Panc1 (cell line): ENCODE results near the gene FAM228B. TPM values are rescaled to one million over a fixed set of nuclear protein-coding genes. Genes with fewer than 3 reads are reported as not detected.

Experiments used
- ATAC-seq: fragments of 200-7000 bp; cut with Tn5 transposase; 2 replicates; pipeline ENCODE4 v1.9.1; 2020; ENCODE audit warnings: mild to moderate bottlenecking, moderate library complexity
- BruUV-seq: library from RNA; stranded (reverse); fragments of 400-500 nt; replicated peaks from 2 replicates; lab custom pipeline; 2021; lab: Mats Ljungman, UMichigan
- CTCF ChIA-PET: fragments of 300-600 bp; sonication (Branson Sonifier 250); formaldehyde crosslinking; loops from one replicate; lab custom pipeline; 2022; ENCODE audit warnings: antibody characterized with exemption; lab: Charles Lee
- POLR2A ChIA-PET: fragments of 300-600 bp; sonication (Branson Sonifier 250); formaldehyde crosslinking; loops from one replicate; lab custom pipeline; 2022; ENCODE audit warnings: antibody characterized with exemption; lab: Charles Lee
- DNase-seq: peaks from one replicate; pipeline ENCODE4 v3.0.0-alpha.2; 2010; ENCODE audit warnings: low read depth, low spot score
- H3K27ac ChIP-seq: 2 replicates; pipeline ENCODE4 v1.5.1; 2011; ENCODE audit warnings: mild to moderate bottlenecking, low read length, inconsistent platforms
- H3K27me3 ChIP-seq: fragments of 200-500 bp; sonication (Bioruptor generic); 2 replicates; pipeline ENCODE4 v1.6.0; 2014; ENCODE audit warnings: low read length, inconsistent platforms; ENCODE audit not compliant: control insufficient read depth, insufficient read depth
- H3K36me3 ChIP-seq: fragments of 200-500 bp; sonication (Bioruptor generic); 2 replicates; pipeline ENCODE4 v1.5.1; 2014; ENCODE audit warnings: inconsistent platforms, mild to moderate bottlenecking, low read length, moderate library complexity; ENCODE audit not compliant: control insufficient read depth, insufficient read depth
- H3K4me1 ChIP-seq: 2 replicates; pipeline ENCODE4 v1.5.1; 2011; ENCODE audit warnings: inconsistent platforms, mild to moderate bottlenecking, low read length, moderate library complexity; ENCODE audit not compliant: control insufficient read depth, insufficient read depth
- H3K4me3 ChIP-seq, 2 experiments: 2 replicates each; pipeline ENCODE4 v1.5.1; 2011 to 2012; ENCODE audit warnings: low read depth in 2 of 2, low read length in 2 of 2, mild to moderate bottlenecking in 2 of 2, inconsistent platforms in 1 of 2, moderate library complexity in 1 of 2
- H3K9me3 ChIP-seq: fragments of 200-500 bp; sonication (Bioruptor generic); 2 replicates; pipeline ENCODE4 v1.5.1; 2014; ENCODE audit warnings: low read depth, mild to moderate bottlenecking, inconsistent platforms, low read length, moderate library complexity; ENCODE audit not compliant: control insufficient read depth, insufficient read depth
- CTCF ChIP-seq: fragments of 450-650 bp; IDR thresholded peaks from 2 replicates; pipeline ENCODE4 v1.5.1; 2017; ENCODE audit warnings: mild to moderate bottlenecking
- POLR2AphosphoS5 ChIP-seq: IDR thresholded peaks from 2 replicates; pipeline ENCODE4 v1.6.1; 2012; ENCODE audit warnings: mild to moderate bottlenecking, low read depth, low read length, moderate library complexity
- REST ChIP-seq, 2 experiments: IDR thresholded peaks; 2 replicates each; pipeline ENCODE4 v1.6.1; 2011 to 2012; ENCODE audit warnings: low read depth in 2 of 2, control low read depth in 1 of 2, low read length in 1 of 2, mild to moderate bottlenecking in 1 of 2, moderate library complexity in 1 of 2; ENCODE audit not compliant: insufficient read depth in 1 of 2
- SIN3A ChIP-seq: IDR thresholded peaks from 2 replicates; pipeline ENCODE4 v1.6.1; 2012; ENCODE audit warnings: low read depth, mild to moderate bottlenecking, low read length, moderate library complexity, borderline replicate concordance; ENCODE audit not compliant: insufficient read depth
- TCF7L2 ChIP-seq: IDR thresholded peaks from 2 replicates; pipeline ENCODE4 v1.6.1; 2011; ENCODE audit warnings: mild to moderate bottlenecking, low read depth, low read length, inconsistent platforms
- in situ Hi-C: cut with HindIII; loops from 2 replicates; pipeline ENCODE4 v1.10.0; 2016; ENCODE audit warnings: low sequenced_read_pairs, low pct_unique_long_range_greater_than_20kb
- intact Hi-C: fragments of 100-400 bp; cut with micrococcal nuclease; formaldehyde crosslinking; loops from one replicate; pipeline ENCODE4 v1.10.0; 2022; ENCODE audit not compliant: unreplicated experiment
- total RNA-seq: library from RNA; stranded (reverse); gene quantifications from one replicate; pipeline ENCODE4 v1.2.1, GENCODE V29; 2021; ENCODE audit not compliant: unreplicated experiment

The FAM228B gene
- total RNA-seq, 1 experiment from 2014 or later: 23.0 TPM

- CTCF ChIA-PET: no interaction called here
- no peak for TF ChIP-seq TCF7L2
- no peak for TF ChIP-seq POLR2AphosphoS5
- TF ChIP-seq SIN3A: no peak
- no peak for TF ChIP-seq CTCF
- TF ChIP-seq REST (IDR thresholded peaks at IDR 0.05; ENCODE audit: insufficient read depth in 1 of 2, low read depth in 2 of 2, low read length in 1 of 2): no peak
- no peaks in the 10 kb centered on the region for H3K9me3 ChIP-seq
- BruUV-seq: TSS peak; percentile 58
- no peaks in the 10 kb centered on the region for H3K27me3 ChIP-seq
- no peaks in the 10 kb centered on the region for H3K4me1 ChIP-seq
- ATAC-seq (no peak), DNase-seq (no peak)
- intact Hi-C loops (no loop called here), in situ Hi-C loops (no loop called here)
- POLR2A ChIA-PET: no interaction called here
- H3K4me3 ChIP-seq: no peak overlapping the region
- H3K36me3 ChIP-seq: no peaks in the 10 kb centered on the region; the same call in 1 of the 2 replicates
- no peak overlapping the region for H3K27ac ChIP-seq
Measured at GRCh38 chr2:24203029-24203786, 79.9 kb downstream of the FAM228B start.

DNA sequence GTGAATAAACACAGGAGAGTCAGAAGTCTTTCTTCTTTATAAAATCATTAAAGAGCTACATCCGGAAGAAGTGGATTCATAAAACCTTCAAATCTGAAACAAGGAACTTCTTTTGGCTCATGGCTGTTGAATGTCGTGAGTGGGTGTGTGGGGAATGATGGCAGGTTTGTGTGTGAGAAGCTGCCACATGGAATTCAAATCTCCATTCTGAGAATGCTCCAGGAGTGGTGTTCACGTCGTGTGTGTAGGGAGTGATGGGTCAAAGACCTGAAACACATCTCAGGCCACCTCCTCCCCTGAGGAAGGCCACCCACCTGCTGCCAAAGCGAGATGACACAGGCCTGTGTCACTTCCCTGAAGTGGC lies 80.5 kb downstream of the FAM228B start:
- CTCF ChIA-PET: no interaction called here
- no peak overlapping the region for H3K27ac ChIP-seq
- no TSS peak for BruUV-seq
- intact Hi-C loops: no loop called here
- DNase-seq (no peak), ATAC-seq (no peak)
- H3K36me3 ChIP-seq: no peaks in the 10 kb centered on the region; the same call in 1 of the 2 replicates
- H3K4me1 ChIP-seq: no peaks in the 10 kb centered on the region
- H3K27me3 ChIP-seq: no peaks in the 10 kb centered on the region
- POLR2A ChIA-PET: no interaction called here
- H3K4me3 ChIP-seq: no peak overlapping the region
- H3K9me3 ChIP-seq: no peaks in the 10 kb centered on the region
- TF ChIP-seq TCF7L2 (no peak), POLR2AphosphoS5 (no peak), SIN3A (no peak), CTCF (no peak), REST (IDR thresholded peaks at IDR 0.05; ENCODE audit: insufficient read depth in 1 of 2, low read depth in 2 of 2, low read length in 1 of 2) (no peak)
- in situ Hi-C loops: no loop called here
